CD4-positive, alpha-beta T cell (primary cell): ENCODE results near the gene HLCS. TPM values are rescaled to one million over a fixed set of nuclear protein-coding genes. Genes with fewer than 3 reads are reported as not detected.

Source experiments
- ATAC-seq: fragments of 200-7000 bp; cut with Tn5 transposase; one replicate; pipeline ENCODE4 v1.10.0; 2022; ENCODE audit warnings: mild to moderate bottlenecking; ENCODE audit not compliant: poor library complexity
- CTCF ChIA-PET: fragments of 350-600 bp; sonication (Branson Sonifier 250); formaldehyde crosslinking; loops from one replicate; lab custom pipeline; 2021; ENCODE audit warnings: antibody characterized with exemption, inconsistent platforms; lab: Charles Lee
- POLR2A ChIA-PET: fragments of 350-600 bp; sonication (Branson Sonifier 250); formaldehyde crosslinking; loops from one replicate; lab custom pipeline; 2021; ENCODE audit warnings: antibody characterized with exemption, inconsistent platforms; lab: Charles Lee
- DNase-seq, 14 experiments: peaks; one replicate each; pipeline ENCODE4 v3.0.0-alpha.2; 2013 to 2020; ENCODE audit warnings: mixed read lengths in 2 of 14
- H3K27ac ChIP-seq, 2 donors: one replicate each; pipeline versions ENCODE4 v1.5.1 to v1.7.0; 2013; ENCODE audit warnings: low read length in 2 of 2, low read depth in 1 of 2, mild to moderate bottlenecking in 1 of 2
- H3K27me3 ChIP-seq, 2 experiments: 1 replicate in 1 of 2; 2 replicates in 1 of 2; pipeline versions ENCODE4 v1.6.1 to v1.7.0; 2013; ENCODE audit warnings: low read length in 2 of 2, control low read depth in 1 of 2, mild to moderate bottlenecking in 1 of 2, moderate library complexity in 1 of 2; ENCODE audit not compliant: insufficient read depth in 2 of 2, control insufficient read depth in 1 of 2
- H3K36me3 ChIP-seq: one replicate; pipeline ENCODE4 v1.6.1; 2013; ENCODE audit warnings: low read length, control low read depth; ENCODE audit not compliant: insufficient read depth
- H3K4me1 ChIP-seq: one replicate; pipeline ENCODE4 v1.6.1; 2013; ENCODE audit warnings: low read length, control low read depth; ENCODE audit not compliant: insufficient read depth
- H3K4me3 ChIP-seq: one replicate; pipeline ENCODE4 v1.5.1; 2013; ENCODE audit warnings: mild to moderate bottlenecking, low read length, moderate library complexity
- H3K9me3 ChIP-seq, 2 experiments: 1 replicate in 1 of 2; 2 replicates in 1 of 2; pipeline versions ENCODE4 v1.6.1 to v1.7.0; 2013; ENCODE audit warnings: low read length in 2 of 2, mild to moderate bottlenecking in 2 of 2, control low read depth in 1 of 2, moderate library complexity in 1 of 2; ENCODE audit not compliant: control insufficient read depth in 1 of 2, insufficient read depth in 1 of 2
- H3K27ac Mint-ChIP-seq: one replicate; pipeline ENCODE4 v1.8.0; 2020; ENCODE audit warnings: mixed read lengths
- H3K27me3 Mint-ChIP-seq: one replicate; pipeline ENCODE4 v1.8.0; 2021; ENCODE audit warnings: mixed read lengths
- H3K36me3 Mint-ChIP-seq: one replicate; pipeline ENCODE4 v1.8.0; 2021; ENCODE audit warnings: low read depth, mixed read lengths
- H3K4me1 Mint-ChIP-seq: one replicate; pipeline ENCODE4 v1.8.0; 2021; ENCODE audit warnings: low read depth, mixed read lengths
- H3K4me3 Mint-ChIP-seq: one replicate; pipeline ENCODE4 v1.8.0; 2020; ENCODE audit warnings: mild to moderate bottlenecking, mixed read lengths
- H3K9me3 Mint-ChIP-seq: one replicate; pipeline ENCODE4 v1.8.0; 2020; ENCODE audit warnings: mixed read lengths
- intact Hi-C, 2 experiments: fragments of 100-400 bp; cut with DNase I in 1 of 2; cut with micrococcal nuclease in 1 of 2; formaldehyde crosslinking; loops; one replicate each; pipeline versions ENCODE4 v1.15.1 to v1.9.0; 2023 to 2025; cut with DNase I, micrococcal nuclease
- total RNA-seq, 174 experiments: library from RNA in 2 of 174; stranded (reverse) in 2 of 174; gene quantifications; one replicate each; pipeline ENCODE4 v1.2.3 and lab custom pipeline; 2021 to 2026
- TF ChIP-seq, protein P1 (sequence below): fragments of 200-600 bp; IDR thresholded peaks from one replicate; pipeline ENCODE4 v1.8.0; 2022; ENCODE audit warnings: antibody characterized with exemption, mild to moderate bottlenecking

HLCS gene
- total RNA-seq, 2 experiments from 2014 or later = 8.1 to 10.0 TPM

DNA sequence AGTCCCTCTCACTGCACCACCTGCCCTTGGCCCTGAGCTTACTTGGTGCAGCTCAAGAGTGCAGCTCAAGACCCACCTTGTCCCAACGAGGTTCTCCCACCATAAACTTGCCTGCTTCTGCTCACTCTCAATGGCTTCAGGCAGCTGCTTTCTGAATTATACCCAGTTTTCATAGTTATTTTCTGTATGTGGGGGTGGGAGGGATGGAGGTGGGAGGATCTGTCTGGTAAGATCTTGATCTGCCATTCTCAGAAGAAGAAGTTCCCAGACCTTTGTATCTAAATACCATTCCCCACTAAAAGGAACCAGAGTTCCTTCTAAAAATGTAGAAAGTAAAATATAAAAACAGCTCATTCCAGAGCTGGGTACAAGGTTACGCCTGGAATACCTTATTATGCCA lies 156.0 kb downstream of the HLCS start:
- no peaks in the 10 kb centered on the region for H3K9me3 ChIP-seq
- H3K36me3 ChIP-seq = no peaks in the 10 kb centered on the region
- Mint-ChIP-seq H3K4me1 (no peaks in the 10 kb centered on the region), H3K9me3 (no peaks in the 10 kb centered on the region), H3K36me3 (no peaks in the 10 kb centered on the region), H3K4me3 (no peak overlapping the region), H3K27ac (no peak overlapping the region), H3K27me3 (no peaks in the 10 kb centered on the region)
- TF ChIP-seq, protein P1, sequence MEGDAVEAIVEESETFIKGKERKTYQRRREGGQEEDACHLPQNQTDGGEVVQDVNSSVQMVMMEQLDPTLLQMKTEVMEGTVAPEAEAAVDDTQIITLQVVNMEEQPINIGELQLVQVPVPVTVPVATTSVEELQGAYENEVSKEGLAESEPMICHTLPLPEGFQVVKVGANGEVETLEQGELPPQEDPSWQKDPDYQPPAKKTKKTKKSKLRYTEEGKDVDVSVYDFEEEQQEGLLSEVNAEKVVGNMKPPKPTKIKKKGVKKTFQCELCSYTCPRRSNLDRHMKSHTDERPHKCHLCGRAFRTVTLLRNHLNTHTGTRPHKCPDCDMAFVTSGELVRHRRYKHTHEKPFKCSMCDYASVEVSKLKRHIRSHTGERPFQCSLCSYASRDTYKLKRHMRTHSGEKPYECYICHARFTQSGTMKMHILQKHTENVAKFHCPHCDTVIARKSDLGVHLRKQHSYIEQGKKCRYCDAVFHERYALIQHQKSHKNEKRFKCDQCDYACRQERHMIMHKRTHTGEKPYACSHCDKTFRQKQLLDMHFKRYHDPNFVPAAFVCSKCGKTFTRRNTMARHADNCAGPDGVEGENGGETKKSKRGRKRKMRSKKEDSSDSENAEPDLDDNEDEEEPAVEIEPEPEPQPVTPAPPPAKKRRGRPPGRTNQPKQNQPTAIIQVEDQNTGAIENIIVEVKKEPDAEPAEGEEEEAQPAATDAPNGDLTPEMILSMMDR = no peak
- H3K4me1 ChIP-seq = no peaks in the 10 kb centered on the region
- ChIA-PET POLR2A (no interaction called here), CTCF (no interaction called here)
- no peak overlapping the region for H3K4me3 ChIP-seq
- DNase-seq (no peak), ATAC-seq (no peak)
- no peaks in the 10 kb centered on the region for H3K27me3 ChIP-seq
- no peak overlapping the region for H3K27ac ChIP-seq
- intact Hi-C loops = no loop called here

DNA sequence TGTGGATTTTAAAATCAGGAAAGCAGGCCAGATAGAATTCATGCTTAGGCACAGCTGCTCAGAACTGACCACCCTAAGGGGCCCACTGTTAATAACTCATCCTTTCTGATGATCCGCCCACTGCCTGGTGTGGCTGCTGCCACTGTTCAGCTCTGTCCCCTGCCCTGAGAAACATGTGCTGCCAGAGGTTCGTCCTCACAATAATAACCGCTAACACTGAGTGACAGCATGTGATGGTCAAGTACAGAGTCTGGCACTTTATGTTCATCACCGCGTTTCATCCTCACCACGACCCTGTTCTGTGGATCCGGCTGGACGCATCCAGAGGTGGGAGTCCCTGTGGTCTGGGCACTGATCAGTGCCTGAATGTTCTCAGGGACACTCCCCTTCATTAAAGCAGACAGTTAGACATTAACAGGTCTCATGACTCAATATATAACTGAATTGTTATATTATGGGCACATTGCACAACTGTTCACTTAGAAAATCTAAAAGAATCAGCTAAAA lies 159.0 kb downstream of the HLCS start:
- Mint-ChIP-seq H3K36me3 (peaks cover 16% of the 10 kb centered on the region), H3K4me3 (no peak overlapping the region), H3K9me3 (no peaks in the 10 kb centered on the region), H3K27me3 (no peaks in the 10 kb centered on the region), H3K4me1 (no peaks in the 10 kb centered on the region), H3K27ac (no peak overlapping the region)
- TF ChIP-seq, protein P1 = no peak
- ChIA-PET CTCF (no interaction called here), POLR2A (no interaction called here)
- Histone ChIP-seq H3K4me1 (no peaks in the 10 kb centered on the region), H3K4me3 (no peak overlapping the region), H3K27ac (no peak overlapping the region), H3K9me3 (no peaks in the 10 kb centered on the region), H3K27me3 (no peaks in the 10 kb centered on the region), H3K36me3 (no peaks in the 10 kb centered on the region)
- no peak for ATAC-seq
- intact Hi-C loops = no loop called here
- no peak for DNase-seq

DNA sequence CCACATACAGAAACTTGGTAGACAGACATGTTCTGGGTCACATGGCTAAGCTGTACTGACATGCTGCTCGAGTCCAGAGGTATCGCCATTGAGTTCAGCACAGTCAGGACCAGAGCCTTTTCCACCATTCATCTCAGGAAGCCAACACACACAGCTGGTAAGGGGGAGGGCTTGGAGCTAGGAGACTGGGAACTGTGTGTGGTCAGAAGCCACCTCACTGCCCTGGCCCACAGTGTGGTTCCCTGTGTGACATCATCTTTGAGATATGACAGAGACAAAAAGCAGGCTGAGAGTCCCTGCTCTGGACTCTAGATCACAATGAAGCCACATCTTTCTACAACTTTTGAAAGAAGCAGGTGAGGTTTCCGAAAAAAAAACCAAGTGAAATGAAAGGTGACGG lies 160.4 kb downstream of the HLCS start:
- H3K27me3 ChIP-seq = no peaks in the 10 kb centered on the region
- H3K9me3 Mint-ChIP-seq = no peaks in the 10 kb centered on the region
- ChIA-PET POLR2A (no interaction called here), CTCF (no interaction called here)
- H3K36me3 Mint-ChIP-seq = peaks cover 20% of the 10 kb centered on the region
- no peaks in the 10 kb centered on the region for H3K4me1 Mint-ChIP-seq
- TF ChIP-seq, protein P1 = no peak
- H3K4me3 ChIP-seq = no peak overlapping the region
- no peak overlapping the region for H3K27ac ChIP-seq
- ATAC-seq (no peak), DNase-seq (no peak)
- intact Hi-C loops = no loop called here
- no peaks in the 10 kb centered on the region for H3K27me3 Mint-ChIP-seq
- H3K4me1 ChIP-seq = no peaks in the 10 kb centered on the region
- H3K27ac Mint-ChIP-seq = no peak overlapping the region
- no peak overlapping the region for H3K4me3 Mint-ChIP-seq
- no peaks in the 10 kb centered on the region for H3K36me3 ChIP-seq
- H3K9me3 ChIP-seq = no peaks in the 10 kb centered on the region
